H1 (cell line): ENCODE measurements around the gene WDR54. TPM values are rescaled to one million over a fixed set of nuclear protein-coding genes. Genes with fewer than 3 reads are reported as not detected.

ENCODE experiments used
- CTCF ChIA-PET: fragments of 300-600 bp; sonication (Branson Sonifier 250); formaldehyde crosslinking; loops from one replicate; lab custom pipeline; 2021; ENCODE audit not compliant: partially characterized antibody; lab: Charles Lee
- POLR2A ChIA-PET: fragments of 300-600 bp; sonication (Branson Sonifier 250); formaldehyde crosslinking; loops from one replicate; lab custom pipeline; 2021; ENCODE audit warnings: inconsistent platforms; ENCODE audit not compliant: partially characterized antibody; lab: Charles Lee
- DNase-seq, 2 experiments: peaks; one replicate each; pipeline versions ENCODE4 v3.0.0 to v3.0.0-alpha.2; 2010 to 2022; ENCODE audit warnings: low spot score in 2 of 2, low read depth in 1 of 2, mixed read lengths in 1 of 2
- FAIRE-seq: peaks from 2 replicates; lab custom pipeline; 2011; peaks lifted over from hg19 to GRCh38; lab: Jason Lieb, UNC
- H2AFZ ChIP-seq: 2 replicates; pipeline ENCODE4 v1.8.1; 2012; ENCODE audit warnings: low read length, inconsistent platforms
- H2AK5ac ChIP-seq: 2 replicates; pipeline ENCODE4 v1.6.1; 2013; ENCODE audit warnings: low read depth, low read length
- H2BK120ac ChIP-seq: replicated peaks from 2 replicates; pipeline ENCODE3; 2013; ENCODE audit warnings: low read depth, low read length, inconsistent platforms
- H2BK12ac ChIP-seq: 2 replicates; pipeline ENCODE4 v1.6.1; 2013; ENCODE audit warnings: low read depth, low read length
- H2BK15ac ChIP-seq: 2 replicates; pipeline ENCODE4 v1.6.1; 2013; ENCODE audit warnings: low read length
- H2BK20ac ChIP-seq: 2 replicates; pipeline ENCODE4 v1.6.1; 2013; ENCODE audit warnings: low read length
- H2BK5ac ChIP-seq: 2 replicates; pipeline ENCODE4 v1.6.1; 2013; ENCODE audit warnings: low read depth, low read length
- H3K14ac ChIP-seq: 2 replicates; pipeline ENCODE4 v1.6.1; 2013; ENCODE audit warnings: inconsistent platforms; ENCODE audit not compliant: insufficient read length
- H3K18ac ChIP-seq: 2 replicates; pipeline ENCODE4 v1.6.1; 2013; ENCODE audit warnings: low read length; ENCODE audit errors: extremely low read depth
- H3K23ac ChIP-seq: 2 replicates; pipeline ENCODE4 v1.6.1; 2013; ENCODE audit warnings: inconsistent platforms; ENCODE audit not compliant: insufficient read length
- H3K23me2 ChIP-seq: 2 replicates; pipeline ENCODE4 v1.6.1; 2013; ENCODE audit warnings: low read depth, low read length
- H3K27ac ChIP-seq: 2 replicates; pipeline ENCODE4 v1.6.1; 2011; ENCODE audit warnings: low read depth, low read length, inconsistent platforms
- H3K27me3 ChIP-seq, 4 experiments: replicated peaks in 1 of 4; 1 replicate in 1 of 4; 2 replicates in 3 of 4; pipeline versions ENCODE4 v1.6.1 to v1.8.1; 2011 to 2013; ENCODE audit warnings: low read length in 3 of 4, mild to moderate bottlenecking in 3 of 4, inconsistent platforms in 2 of 4, mixed read lengths in 2 of 4, moderate library complexity in 1 of 4; ENCODE audit not compliant: control insufficient read depth in 3 of 4, insufficient read depth in 3 of 4; ENCODE audit errors: extremely low read depth in 1 of 4
- H3K36me3 ChIP-seq, 4 experiments: 2 replicates each; pipeline versions ENCODE4 v1.6.1 to v1.8.1; 2011 to 2013; ENCODE audit warnings: mild to moderate bottlenecking in 4 of 4, low read length in 3 of 4, moderate library complexity in 2 of 4, control low read depth in 1 of 4, inconsistent platforms in 1 of 4; ENCODE audit not compliant: insufficient read depth in 4 of 4, control insufficient read depth in 2 of 4
- H3K4ac ChIP-seq: replicated peaks from 2 replicates; pipeline ENCODE3; 2013; ENCODE audit warnings: low read length, low read depth, mixed read lengths, inconsistent platforms; ENCODE audit not compliant: insufficient read length
- H3K4me1 ChIP-seq, 4 experiments: replicated peaks in 1 of 4; 1 replicate in 1 of 4; 2 replicates in 3 of 4; pipeline versions ENCODE4 v1.6.1 to v1.8.1; 2011 to 2013; ENCODE audit warnings: low read length in 3 of 4, inconsistent platforms in 2 of 4, mixed read lengths in 1 of 4; ENCODE audit not compliant: insufficient read depth in 4 of 4, control insufficient read depth in 3 of 4
- H3K4me2 ChIP-seq, 2 experiments: 2 replicates each; pipeline versions ENCODE4 v1.6.1 to v1.8.1; 2011 to 2013; ENCODE audit warnings: low read depth in 2 of 2, low read length in 2 of 2, control low read depth in 1 of 2, inconsistent platforms in 1 of 2, mild to moderate bottlenecking in 1 of 2; ENCODE audit not compliant: insufficient read depth in 1 of 2
- H3K4me3 ChIP-seq, 4 experiments: fragments of 200-600, 300-600 bp in 1 of 4; sonication (generic), shearing (Covaris generic), sonication (Bioruptor Twin) in 1 of 4; 2 replicates each; pipeline versions ENCODE4 v1.5.1 to v1.8.1; 2011 to 2016; ENCODE audit warnings: low read length in 4 of 4, low read depth in 3 of 4, control low read depth in 2 of 4, inconsistent platforms in 2 of 4, mild to moderate bottlenecking in 2 of 4, mixed read lengths in 1 of 4, moderate library complexity in 1 of 4; ENCODE audit not compliant: insufficient read depth in 2 of 4; ENCODE audit errors: extremely low read depth in 1 of 4
- H3K56ac ChIP-seq: replicated peaks from 2 replicates; pipeline ENCODE3; 2013; ENCODE audit warnings: low read depth, mild to moderate bottlenecking, mixed read lengths, low read length, inconsistent platforms; ENCODE audit not compliant: insufficient read length
- H3K79me1 ChIP-seq: 2 replicates; pipeline ENCODE4 v1.6.1; 2013; ENCODE audit warnings: low read depth, low read length, control low read depth
- H3K79me2 ChIP-seq, 2 experiments: 2 replicates each; pipeline versions ENCODE4 v1.6.1 to v1.8.1; 2012 to 2013; ENCODE audit warnings: low read length in 2 of 2, mild to moderate bottlenecking in 2 of 2, inconsistent platforms in 1 of 2; ENCODE audit not compliant: insufficient read depth in 2 of 2, control insufficient read depth in 1 of 2
- H3K9ac ChIP-seq, 4 experiments: replicated peaks in 1 of 4; 1 replicate in 1 of 4; 2 replicates in 3 of 4; pipeline versions ENCODE4 v1.6.1 to v1.8.1; 2011 to 2013; ENCODE audit warnings: low read depth in 3 of 4, low read length in 3 of 4, control low read depth in 2 of 4, mild to moderate bottlenecking in 2 of 4, moderate library complexity in 2 of 4, inconsistent platforms in 1 of 4; ENCODE audit errors: extremely low read depth in 1 of 4
- H3K9me3 ChIP-seq, 2 experiments: 2 replicates each; pipeline versions ENCODE4 v1.6.1 to v1.8.1; 2012 to 2013; ENCODE audit warnings: mild to moderate bottlenecking in 2 of 2, moderate library complexity in 2 of 2, control low read depth in 1 of 2, inconsistent platforms in 1 of 2, low read depth in 1 of 2, low read length in 1 of 2, mixed read lengths in 1 of 2; ENCODE audit not compliant: insufficient read depth in 2 of 2
- H4K20me1 ChIP-seq, 2 experiments: replicated peaks in 1 of 2; 2 replicates each; pipeline versions ENCODE3 to v1.8.1; 2011 to 2013; ENCODE audit warnings: inconsistent platforms in 2 of 2, low read length in 2 of 2, mild to moderate bottlenecking in 1 of 2; ENCODE audit not compliant: insufficient read depth in 2 of 2, control insufficient read depth in 1 of 2
- H4K5ac ChIP-seq: 2 replicates; pipeline ENCODE4 v1.6.1; 2013; ENCODE audit warnings: low read length, low read depth, mixed read lengths, inconsistent platforms; ENCODE audit not compliant: insufficient read length
- H4K8ac ChIP-seq: 2 replicates; pipeline ENCODE4 v1.8.0; 2013; ENCODE audit warnings: mild to moderate bottlenecking, moderate library complexity, low read length, inconsistent platforms; ENCODE audit not compliant: insufficient read depth; ENCODE audit errors: extremely low read depth
- H4K91ac ChIP-seq: replicated peaks from 2 replicates; pipeline ENCODE3; 2013; ENCODE audit warnings: low read length, mixed read lengths, inconsistent platforms; ENCODE audit not compliant: insufficient read length
- CBX5 ChIP-seq: fragments of 300-800, 300-1000 bp; sonication (generic); IDR thresholded peaks from 2 replicates; pipeline ENCODE4 v1.7.1; 2016; ENCODE audit warnings: antibody characterized with exemption, low read length, low read depth
- CHD2 ChIP-seq: IDR thresholded peaks from 2 replicates; pipeline ENCODE4 v1.6.1; 2012; ENCODE audit warnings: low read length, improper control_type of control experiment
- EP300 ChIP-seq, 2 experiments: IDR thresholded peaks; 1 replicate in 1 of 2; 2 replicates in 1 of 2; pipeline ENCODE4 v1.6.1; 2011 to 2012; ENCODE audit warnings: low read depth in 2 of 2, low read length in 2 of 2, mild to moderate bottlenecking in 2 of 2, borderline replicate concordance in 1 of 2, inconsistent platforms in 1 of 2, moderate library complexity in 1 of 2
- EZH2 ChIP-seq: fragments of 200-600 bp; sonication (generic); IDR thresholded peaks from 2 replicates; pipeline ENCODE4 v1.7.1; 2012; ENCODE audit warnings: low read depth, mild to moderate bottlenecking, moderate library complexity, low read length, inconsistent platforms; ENCODE audit not compliant: severe bottlenecking
- HDAC2 ChIP-seq, 2 experiments: fragments of 300-600 bp in 1 of 2; sonication (generic) in 1 of 2; IDR thresholded peaks; 2 replicates each; pipeline ENCODE4 v1.6.1; 2011 to 2012; ENCODE audit warnings: low read depth in 2 of 2, low read length in 2 of 2, mild to moderate bottlenecking in 2 of 2, moderate library complexity in 2 of 2, borderline replicate concordance in 1 of 2, inconsistent platforms in 1 of 2
- KDM1A ChIP-seq: fragments of 200-600, 300-600 bp; sonication (generic); IDR thresholded peaks from 2 replicates; pipeline ENCODE4 v1.7.1; 2016; ENCODE audit warnings: mild to moderate bottlenecking, low read length, borderline replicate concordance
- KDM5A ChIP-seq: fragments of 200-600 bp; IDR thresholded peaks from 2 replicates; pipeline ENCODE4 v1.7.1; 2012; ENCODE audit warnings: mild to moderate bottlenecking, low read length, inconsistent platforms, mixed read lengths
- POU5F1 ChIP-seq: IDR thresholded peaks from 2 replicates; pipeline ENCODE4 v1.6.1; 2011; ENCODE audit warnings: low read depth, mild to moderate bottlenecking, low read length, moderate library complexity
- SP4 ChIP-seq: IDR thresholded peaks from 2 replicates; pipeline ENCODE4 v1.6.1; 2012; ENCODE audit warnings: low read length, inconsistent platforms
- YY1 ChIP-seq: IDR thresholded peaks from 2 replicates; pipeline ENCODE4 v1.6.1; 2011; ENCODE audit warnings: low read depth, mild to moderate bottlenecking, low read length
- WGBS, 2 experiments: shearing (Covaris generic) in 1 of 2; methylation state at CpG; one replicate each; pipeline versions ENCODE4 v1.1.6 to v1.1.7; 2013 to 2015; ENCODE audit warnings: low lambda C conversion rate in 2 of 2, mixed read lengths in 2 of 2, inconsistent platforms in 1 of 2, low coverage in 1 of 2, missing lambda C conversion rate in 1 of 2; ENCODE audit not compliant: insufficient replicate concordance in 2 of 2, insufficient coverage in 1 of 2, insufficient read length in 1 of 2; ENCODE audit errors: extremely low coverage in 1 of 2, missing lambda C conversion rate in 1 of 2; 5-methylcytosine and 5-hydroxymethylcytosine counted together
- polyA plus RNA-seq, 7 experiments: library from polyadenylated mRNA; depleted of rRNA in 3 of 7; stranded (reverse) in 5 of 7; unstranded in 2 of 7; fragments of >200 nt in 5 of 7; fragments of 200-250 nt in 2 of 7; gene quantifications; 1 replicate in 5 of 7; 2 replicates in 1 of 7; 4 replicates in 1 of 7; pipeline versions ENCODE4 v1.2.1 to v1.2.3, GENCODE V29; 2011 to 2013; ENCODE audit warnings: missing spikeins in 2 of 7, mixed read lengths in 2 of 7
- total RNA-seq: library from RNA; stranded (reverse); fragmentation: NEBNext Ultra II Directional; extraction: Animal tissue kit (Norgen Biotek cat#: 25700); gene quantifications from 2 replicates; pipeline ENCODE4 v1.2.1, GENCODE V29; 2021
- TF ChIP-seq, protein P1 (sequence below): IDR thresholded peaks from 2 replicates; pipeline ENCODE4 v1.6.1; 2011; ENCODE audit warnings: low read depth, mild to moderate bottlenecking, low read length; ENCODE audit not compliant: insufficient read depth
- TF ChIP-seq, protein P2 (sequence below): IDR thresholded peaks from 2 replicates; pipeline ENCODE4 v1.6.1; 2011; ENCODE audit warnings: low read length, improper control_type of control experiment

The WDR54 gene
- total and polyA plus RNA-seq, 2 of the 8 experiments (the other 6 are each of a cell fraction or from before 2014, with no cell fraction given): 41.6 to 125 TPM

DNA sequence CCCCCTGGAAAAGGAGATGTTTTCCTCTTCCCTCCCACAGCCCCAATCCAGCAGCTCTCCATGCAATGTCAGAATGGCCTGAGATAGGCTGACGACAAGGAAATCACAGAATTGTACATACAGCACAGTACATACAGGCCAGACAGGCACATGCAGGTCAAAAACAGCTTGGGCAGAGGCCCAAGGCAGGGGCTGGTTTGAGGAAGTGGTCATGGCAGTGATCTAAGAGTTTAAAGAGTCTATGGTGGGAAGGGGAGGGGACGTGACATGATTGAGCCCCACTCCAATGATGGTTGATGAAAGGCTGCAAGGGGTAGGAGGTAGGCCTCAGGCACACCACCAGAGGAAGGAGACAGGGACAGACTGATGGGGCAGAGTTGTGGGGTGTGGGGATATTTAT is 45.7 kb upstream of the WDR54 start:
- Histone ChIP-seq H4K91ac (no peak overlapping the region), H3K14ac (no peak overlapping the region), H2BK20ac (no peak overlapping the region), H3K4me3 (no peak overlapping the region), H3K36me3 (peaks cover 3 to 24% (median 15%) of the 10 kb centered on the region in 4 experiments), H3K4ac (no peak overlapping the region), H2AK5ac (no peak overlapping the region), H3K9me3 (no peaks in the 10 kb centered on the region), H2BK5ac (no peak overlapping the region), H4K5ac (no peak overlapping the region), H3K79me2 (peaks cover 4 to 46% of the 10 kb centered on the region in 2 experiments), H4K20me1 (peaks cover 15 to 28% of the 10 kb centered on the region in 2 experiments), H3K27ac (no peak overlapping the region), H3K23ac (no peak overlapping the region), H3K27me3 (no peaks in the 10 kb centered on the region), H3K79me1 (peaks cover 33% of the 10 kb centered on the region), H4K8ac (no peak overlapping the region), H2AFZ (no peak overlapping the region), H3K4me1 (peaks cover 9 to 30% (median 19%) of the 10 kb centered on the region in 4 experiments), H3K4me2 (no peak overlapping the region), H2BK15ac (no peak overlapping the region), H3K9ac (no peak overlapping the region), H3K56ac (no peak overlapping the region), H2BK12ac (no peak overlapping the region), H3K18ac (no peak overlapping the region), H3K23me2 (peaks cover 5% of the 10 kb centered on the region), H2BK120ac (no peak overlapping the region)
- 73% methylated on average over 2 of the region's 2 CpGs; no CpG with 5 or more reads in 1 of the 2 experiments for WGBS, 2 experiments
- ChIA-PET POLR2A (interaction anchor here (1.1 to 1.5 kb wide), 2 partner anchors 13 to 24 kb away, joined by 3 read pairs; no protein-coding TSS in a partner anchor), CTCF (interaction anchor here (1.0 to 3.5 kb wide), 4 partner anchors 16 to 41 kb away, joined by 3 to 13 read pairs (median 6); no protein-coding TSS in a partner anchor)
- DNase-seq: no peak
- FAIRE-seq: no peak
- TF ChIP-seq, protein P1, sequence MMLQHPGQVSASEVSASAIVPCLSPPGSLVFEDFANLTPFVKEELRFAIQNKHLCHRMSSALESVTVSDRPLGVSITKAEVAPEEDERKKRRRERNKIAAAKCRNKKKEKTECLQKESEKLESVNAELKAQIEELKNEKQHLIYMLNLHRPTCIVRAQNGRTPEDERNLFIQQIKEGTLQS: no peak
- TF ChIP-seq SP4 (no peak), CHD2 (no peak), CBX5 (no peak), HDAC2 (IDR thresholded peaks at IDR 0.05; ENCODE audit: borderline replicate concordance in 1 of 2, low read depth in 2 of 2, low read length in 2 of 2) (no peak), KDM1A (no peak), EZH2 (no peak), YY1 (no peak), EP300 (IDR thresholded peaks at IDR 0.05; ENCODE audit: borderline replicate concordance in 1 of 2, low read depth in 2 of 2, low read length in 2 of 2) (no peak), KDM5A (no peak), POU5F1 (no peak)
- TF ChIP-seq, protein P2, sequence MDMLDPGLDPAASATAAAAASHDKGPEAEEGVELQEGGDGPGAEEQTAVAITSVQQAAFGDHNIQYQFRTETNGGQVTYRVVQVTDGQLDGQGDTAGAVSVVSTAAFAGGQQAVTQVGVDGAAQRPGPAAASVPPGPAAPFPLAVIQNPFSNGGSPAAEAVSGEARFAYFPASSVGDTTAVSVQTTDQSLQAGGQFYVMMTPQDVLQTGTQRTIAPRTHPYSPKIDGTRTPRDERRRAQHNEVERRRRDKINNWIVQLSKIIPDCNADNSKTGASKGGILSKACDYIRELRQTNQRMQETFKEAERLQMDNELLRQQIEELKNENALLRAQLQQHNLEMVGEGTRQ: no peak
